GM18873 (cell line): Measurements from ENCODE around the gene PYHIN1.

Source experiments
- ATAC-seq: cut with Tn5 transposase; IDR thresholded peaks from one replicate; pipeline ENCODE4 v1.9.1; 2021; ENCODE audit warnings: mild to moderate bottlenecking, moderate library complexity, moderate number of reproducible peaks; ENCODE audit not compliant: unreplicated experiment, low FRiP score

The PYHIN1 gene

DNA sequence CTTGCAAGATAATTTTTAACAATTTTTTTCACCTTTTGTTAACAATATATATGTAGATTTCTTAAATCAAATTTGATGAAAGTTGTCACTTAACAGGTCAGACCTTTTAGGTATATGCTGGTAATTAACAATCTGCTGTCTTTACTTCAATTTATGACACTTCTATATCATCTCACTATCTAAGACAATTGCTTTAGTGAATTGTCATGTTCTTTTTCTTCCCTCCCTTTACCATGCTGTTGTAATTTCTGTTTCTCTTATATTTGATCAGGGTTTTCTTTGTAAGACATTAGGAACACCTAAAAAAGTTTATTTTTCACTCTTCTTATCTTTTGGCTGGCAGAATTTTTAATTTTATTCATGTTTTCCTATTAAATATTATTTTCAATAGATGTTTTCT is 80.4 kb downstream of the PYHIN1 start:
- ATAC-seq: no peak

DNA sequence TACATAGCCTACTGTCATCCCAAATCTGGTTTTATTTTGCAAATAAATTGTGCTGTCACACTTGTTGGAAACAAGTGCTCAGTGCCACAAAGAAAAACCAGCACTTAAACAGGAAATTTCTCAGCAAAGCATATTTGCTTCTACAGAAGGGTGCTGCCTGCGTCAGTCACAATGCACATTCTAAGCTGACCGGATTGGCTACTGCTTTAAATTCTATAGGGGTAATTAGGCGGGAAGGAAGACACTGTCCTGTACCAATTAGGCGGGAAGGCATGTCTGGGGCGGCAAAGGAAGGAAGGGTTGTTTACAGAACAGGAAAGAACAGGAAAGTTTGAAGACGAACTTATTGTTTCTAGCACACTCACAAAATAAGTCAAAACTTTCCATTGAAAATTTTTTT is 81.1 kb downstream of the PYHIN1 start:
- ATAC-seq: peak; percentile 33

- ATAC-seq: no peak
Measured at GRCh38 chr1:159014003-159014571, 82.7 kb downstream of the PYHIN1 start.

DNA sequence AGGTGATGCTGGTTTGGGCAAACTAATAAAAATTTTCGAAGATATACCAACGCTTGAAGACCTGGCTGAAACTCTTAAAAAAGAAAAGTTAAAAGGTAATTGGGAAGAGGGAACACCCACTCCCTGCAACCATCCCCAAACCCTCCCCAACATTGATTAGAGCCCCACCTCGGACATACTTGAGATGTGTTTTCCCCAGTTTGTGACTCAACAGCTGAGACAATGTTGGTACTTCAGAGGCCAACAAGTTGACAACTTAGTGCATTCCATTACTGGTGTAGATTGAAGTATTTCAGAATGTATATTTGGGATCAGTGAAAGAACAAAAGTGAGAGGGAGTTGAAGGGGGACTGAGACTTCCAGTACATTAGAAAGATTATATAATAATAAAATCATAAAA is 83.5 kb downstream of the PYHIN1 start:
- ATAC-seq: no peak

DNA sequence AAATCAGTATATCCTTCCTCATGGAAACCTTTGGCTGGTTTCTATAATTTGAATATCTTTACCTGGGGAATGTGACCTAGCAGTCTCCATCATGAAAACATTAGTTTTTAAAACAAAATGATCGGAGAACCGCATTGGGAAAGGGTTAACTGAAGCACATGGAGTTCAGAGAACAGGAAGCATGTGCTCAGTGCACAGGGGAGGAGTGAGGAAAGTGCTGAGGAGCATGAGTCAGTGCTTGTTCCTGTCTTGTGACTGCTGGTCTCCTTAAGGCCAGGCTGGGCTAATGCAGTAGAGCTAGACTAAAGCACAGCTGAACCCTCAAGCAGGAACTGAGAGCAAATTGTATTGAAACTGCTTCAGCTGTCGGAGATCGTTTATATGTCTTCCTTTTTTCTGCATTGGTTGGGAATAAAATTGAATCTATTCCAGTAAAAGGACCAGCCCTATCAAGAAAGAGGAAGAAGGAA is 84.1 kb downstream of the PYHIN1 start:
- peak; percentile 92 for ATAC-seq

- no peak for ATAC-seq
Measured at GRCh38 chr1:159023723-159024122, 92.4 kb downstream of the PYHIN1 start.

DNA sequence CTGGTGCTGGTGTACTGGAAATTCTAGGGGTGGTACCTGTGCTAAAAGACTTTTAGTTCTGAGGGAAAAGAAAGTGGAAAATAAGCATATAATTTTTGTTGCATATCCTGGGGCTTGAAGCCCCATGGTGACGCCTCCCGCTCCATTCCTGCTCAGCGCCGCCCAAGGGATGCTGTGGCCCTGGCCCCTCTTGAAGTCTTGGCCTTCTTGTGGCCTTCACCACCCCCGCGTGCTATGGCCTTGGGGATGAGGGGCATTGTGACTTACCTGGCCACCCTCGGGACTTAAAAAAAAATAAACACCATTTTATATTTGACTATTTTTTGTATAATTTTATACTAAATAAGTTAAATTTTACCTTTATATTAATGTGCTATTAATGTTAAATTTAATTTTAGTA is 93.7 kb downstream of the PYHIN1 start:
- ATAC-seq: no peak
